MM.1S (cell line): ENCODE results near the gene CXCR5.

ENCODE experiments used
- DNase-seq: peaks from one replicate; pipeline ENCODE4 v3.0.0-alpha.2; 2015
- H2AFZ ChIP-seq: fragments of 300-600 bp; sonication (generic); 2 replicates; pipeline ENCODE4 v1.6.0; 2016; ENCODE audit warnings: antibody characterized with exemption, low read length
- H3F3A ChIP-seq: fragments of 300-600 bp; sonication (generic); 2 replicates; pipeline ENCODE4 v1.6.1; 2016; ENCODE audit warnings: mild to moderate bottlenecking, antibody characterized with exemption, low read length, moderate library complexity, mixed read lengths; ENCODE audit not compliant: insufficient read depth
- H3K27ac ChIP-seq: fragments of 300-600 bp; sonication (generic); 2 replicates; pipeline ENCODE4 v1.5.1; 2016; ENCODE audit warnings: mild to moderate bottlenecking, low read length
- H3K27me3 ChIP-seq: fragments of 300-600 bp; sonication (generic); replicated peaks from 2 replicates; pipeline ENCODE4 v1.6.0; 2016; ENCODE audit warnings: low read length; ENCODE audit not compliant: insufficient read depth
- H3K36me3 ChIP-seq: fragments of 300-600 bp; sonication (generic); replicated peaks from 2 replicates; pipeline ENCODE4 v1.6.1; 2016; ENCODE audit warnings: mild to moderate bottlenecking, low read length, mixed read lengths; ENCODE audit not compliant: insufficient read depth
- H3K4me1 ChIP-seq: fragments of 300-600 bp; sonication (generic); 2 replicates; pipeline ENCODE4 v1.6.1; 2016; ENCODE audit warnings: low read length, mixed read lengths
- H3K4me2 ChIP-seq: fragments of 300-600 bp; sonication (generic); 2 replicates; pipeline ENCODE4 v1.6.0; 2016; ENCODE audit warnings: low read depth, low read length
- H3K4me3 ChIP-seq: fragments of 300-600 bp; sonication (generic); 2 replicates; pipeline ENCODE4 v1.5.1; 2016; ENCODE audit warnings: low read length, mixed read lengths
- H3K79me2 ChIP-seq: fragments of 300-600 bp; sonication (generic); 2 replicates; pipeline ENCODE4 v1.6.1; 2016; ENCODE audit warnings: mixed run types, low read length, mixed read lengths
- H3K9ac ChIP-seq: fragments of 300-600 bp; sonication (generic); 2 replicates; pipeline ENCODE4 v1.6.1; 2016; ENCODE audit warnings: low read length, mixed read lengths
- H3K9me2 ChIP-seq: fragments of 300-600 bp; sonication (generic); replicated peaks from 2 replicates; pipeline ENCODE4 v1.6.1; 2016; ENCODE audit warnings: mild to moderate bottlenecking, low read length, mixed read lengths; ENCODE audit not compliant: insufficient read depth
- H3K9me3 ChIP-seq: fragments of 300-600 bp; sonication (generic); replicated peaks from 2 replicates; pipeline ENCODE4 v1.6.1; 2016; ENCODE audit warnings: mild to moderate bottlenecking, low read length, mixed read lengths; ENCODE audit not compliant: insufficient read depth
- H4K20me1 ChIP-seq: fragments of 300-600 bp; sonication (generic); 2 replicates; pipeline ENCODE4 v1.6.1; 2016; ENCODE audit warnings: mild to moderate bottlenecking, low read length, moderate library complexity, mixed read lengths; ENCODE audit not compliant: insufficient read depth
- CTCF ChIP-seq: fragments of 300-600 bp; sonication (generic); IDR thresholded peaks from 2 replicates; pipeline ENCODE4 v1.5.1; 2016; ENCODE audit warnings: antibody characterized with exemption, low read length, mixed read lengths
- EZH2 ChIP-seq: fragments of 300-600 bp; sonication (generic); optimal IDR thresholded peaks from 2 replicates; pipeline ENCODE3; 2017; ENCODE audit warnings: low read depth, mild to moderate bottlenecking, antibody characterized with exemption, low read length, mixed read lengths
- EZH2phosphoT487 ChIP-seq: fragments of 300-600 bp; sonication (generic); IDR thresholded peaks from 2 replicates; pipeline ENCODE4 v1.6.1; 2018; ENCODE audit warnings: antibody characterized with exemption, low read length

Gene CXCR5

GRCh38 chr11:118911880-118912741 is 28.4 kb downstream of the CXCR5 start:
- Histone ChIP-seq H3K79me2 (no peaks in the 10 kb centered on the region), H2AFZ (no peak overlapping the region)
- DNase-seq, result no peak

GRCh38 chr11:118912742-118913410 is 29.2 kb downstream of the CXCR5 start:
- Histone ChIP-seq H3K4me1 (peaks cover 3% of the 10 kb centered on the region; the same call in 1 of the 2 replicates), H3K27ac (no peak overlapping the region), H3K4me3 (no peak overlapping the region), H3K9me3 (no peaks in the 10 kb centered on the region), H4K20me1 (no peaks in the 10 kb centered on the region), H3K36me3 (no peaks in the 10 kb centered on the region), H3F3A (no peaks in the 10 kb centered on the region), H3K79me2 (no peaks in the 10 kb centered on the region), H2AFZ (no peak overlapping the region), H3K4me2 (no peak overlapping the region), H3K9me2 (no peaks in the 10 kb centered on the region), H3K9ac (no peak overlapping the region), H3K27me3 (no peaks in the 10 kb centered on the region)
- TF ChIP-seq EZH2 (no peak), CTCF (no peak), EZH2phosphoT487 (no peak)
- no peak for DNase-seq

More at GRCh38 chr11:118911880-118912741, 28.4 kb downstream of the CXCR5 start:
- Histone ChIP-seq H3K9me2 (no peaks in the 10 kb centered on the region), H4K20me1 (no peaks in the 10 kb centered on the region), H3K4me1 (peaks cover 3% of the 10 kb centered on the region; the same call in 1 of the 2 replicates), H3K9ac (no peak overlapping the region), H3K4me3 (no peak overlapping the region), H3K36me3 (no peaks in the 10 kb centered on the region), H3K27me3 (no peaks in the 10 kb centered on the region), H3F3A (no peaks in the 10 kb centered on the region), H3K4me2 (no peak overlapping the region), H3K9me3 (no peaks in the 10 kb centered on the region), H3K27ac (no peak overlapping the region)
- no peak for TF ChIP-seq CTCF
- no peak for TF ChIP-seq EZH2
- TF ChIP-seq EZH2phosphoT487, result no peak

DNA sequence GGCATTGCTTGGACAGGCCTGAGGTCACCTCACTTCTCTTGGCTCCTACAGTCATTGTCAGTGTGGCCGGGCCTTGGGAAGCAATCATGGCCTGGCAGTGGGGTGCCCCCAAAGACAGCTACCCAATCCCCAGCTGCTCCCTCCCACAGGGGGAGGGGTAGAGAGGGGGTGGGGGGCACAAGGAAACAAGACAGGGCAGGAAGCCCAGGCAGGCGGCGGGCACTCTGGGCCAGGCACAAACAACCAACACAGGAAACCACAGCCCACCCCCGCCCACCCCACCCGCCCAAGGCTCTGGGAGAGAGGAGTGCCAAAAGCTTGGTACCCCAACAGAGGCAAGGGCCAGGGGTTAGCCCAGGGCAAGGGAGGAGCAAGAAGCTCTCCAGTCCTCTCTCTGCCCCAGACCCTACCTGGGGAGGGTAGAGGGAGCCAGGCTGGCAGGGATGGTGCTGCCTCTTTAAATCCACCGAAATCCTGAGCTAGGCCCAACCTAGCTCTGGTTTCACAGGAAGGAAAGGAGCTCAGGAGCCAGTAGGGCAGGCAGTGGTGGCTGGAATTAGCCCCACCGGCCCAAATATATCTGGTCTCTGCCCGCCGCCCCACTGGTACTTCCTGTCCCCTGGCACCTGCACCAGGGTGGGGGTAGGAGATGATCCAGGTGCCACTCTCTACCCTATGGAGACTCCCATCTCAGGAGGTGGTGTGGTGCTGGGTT is 29.9 kb downstream of the CXCR5 start:
- no peak overlapping the region for H3K9ac ChIP-seq

More for the DNA sequence above, 29.9 kb downstream of the CXCR5 start:
- DNase-seq, result no peak
- H3K79me2 ChIP-seq, result no peaks in the 10 kb centered on the region
- H3K36me3 ChIP-seq, result no peaks in the 10 kb centered on the region
- no peaks in the 10 kb centered on the region for H3K27me3 ChIP-seq
- no peaks in the 10 kb centered on the region for H3K9me2 ChIP-seq
- no peaks in the 10 kb centered on the region for H3F3A ChIP-seq
- no peak overlapping the region for H3K27ac ChIP-seq
- no peaks in the 10 kb centered on the region for H4K20me1 ChIP-seq
- no peak overlapping the region for H3K4me3 ChIP-seq
- H2AFZ ChIP-seq, result no peak overlapping the region
- no peak overlapping the region for H3K4me2 ChIP-seq
- no peaks in the 10 kb centered on the region for H3K9me3 ChIP-seq
- peaks cover 3% of the 10 kb centered on the region; the same call in 1 of the 2 replicates for H3K4me1 ChIP-seq
- TF ChIP-seq EZH2phosphoT487, result no peak
- TF ChIP-seq EZH2, result no peak
